GM21447 (cell line): ENCODE data around the gene SMDT1.
"Not testable (repeated sequence)": the region's sequence is repeated elsewhere in the genome, so short reads cannot be mapped to it uniquely, and the experiment has no call there.

Source experiments
- ATAC-seq: cut with Tn5 transposase; IDR thresholded peaks from one replicate; pipeline ENCODE4 v1.9.1; 2021; ENCODE audit not compliant: unreplicated experiment

Gene SMDT1

DNA sequence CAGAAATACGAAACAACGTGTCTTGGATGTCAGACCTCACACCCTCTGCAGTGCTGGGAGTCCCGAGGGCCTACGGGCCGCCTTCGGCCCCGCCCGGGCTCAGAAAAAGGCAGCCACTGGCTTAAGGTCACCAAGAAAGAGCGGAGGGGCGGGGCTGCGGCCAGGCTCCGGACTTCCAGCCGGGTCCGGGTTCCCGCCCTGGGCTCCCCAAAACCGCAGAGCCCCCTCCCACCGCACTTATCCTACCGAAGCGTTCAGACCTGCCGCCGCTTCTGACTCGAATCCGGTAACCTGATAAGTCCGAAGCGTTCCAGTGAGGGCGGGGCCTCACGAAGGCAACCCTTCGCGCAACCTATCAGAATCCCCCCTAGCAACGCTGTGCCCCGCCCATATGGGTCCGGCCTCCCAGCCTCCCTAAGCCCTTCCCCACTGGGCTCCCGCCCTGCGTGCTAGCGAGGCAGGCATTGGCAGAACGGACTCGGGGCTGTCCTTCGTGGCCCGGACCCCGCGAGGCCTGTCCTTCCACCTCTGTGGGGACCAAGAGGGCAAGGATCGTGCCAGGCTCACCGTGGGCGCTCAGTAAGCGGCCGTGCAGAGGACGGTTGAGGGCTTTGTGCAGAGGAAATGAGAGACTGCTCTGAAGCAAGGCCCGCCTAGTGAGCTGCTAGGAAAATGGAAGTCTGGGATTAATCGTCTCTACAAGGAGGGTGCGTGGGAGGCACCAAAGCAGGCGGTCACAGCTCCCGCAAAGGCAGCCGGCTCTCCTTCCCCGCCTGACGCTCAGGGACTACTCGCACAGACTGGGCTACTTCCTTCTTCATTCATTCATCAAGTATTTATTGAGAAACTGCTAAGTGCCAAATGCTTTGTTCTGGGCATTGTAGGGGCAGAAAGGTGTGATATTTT is 8.7 kb upstream of the SMDT1 start, which contains the start of gene NAGA:
TSS of gene NAGA (minus strand) at position 296 of the 906 bp plus-strand sequence. CDS start 515 bp downstream, outside the sequence.
- peak; percentile 89 for ATAC-seq

DNA sequence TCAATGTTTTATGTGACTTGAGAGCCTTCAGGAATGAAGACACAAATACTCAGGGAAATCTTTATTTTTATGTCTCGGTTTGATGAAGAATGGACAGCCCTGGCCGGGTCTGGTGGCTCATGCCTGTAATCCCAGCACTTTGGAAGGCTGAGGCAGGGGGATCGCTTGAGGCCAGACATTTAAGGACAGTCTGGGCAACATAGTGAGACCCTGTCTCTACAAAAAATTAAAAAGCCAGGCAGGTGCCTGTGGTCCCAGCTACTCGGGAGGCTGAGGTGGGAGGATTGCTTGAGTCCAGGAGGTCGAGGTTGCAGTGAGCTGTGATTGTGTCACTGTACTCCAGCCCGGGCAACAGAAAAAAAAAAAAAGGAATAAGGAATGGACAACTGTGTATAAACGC is 8.0 kb upstream of the SMDT1 start:
- ATAC-seq: not testable (repeated sequence)

- no peak for ATAC-seq
Observed at GRCh38 chr22:42072606-42073330, 6.7 kb upstream of the SMDT1 start.

DNA sequence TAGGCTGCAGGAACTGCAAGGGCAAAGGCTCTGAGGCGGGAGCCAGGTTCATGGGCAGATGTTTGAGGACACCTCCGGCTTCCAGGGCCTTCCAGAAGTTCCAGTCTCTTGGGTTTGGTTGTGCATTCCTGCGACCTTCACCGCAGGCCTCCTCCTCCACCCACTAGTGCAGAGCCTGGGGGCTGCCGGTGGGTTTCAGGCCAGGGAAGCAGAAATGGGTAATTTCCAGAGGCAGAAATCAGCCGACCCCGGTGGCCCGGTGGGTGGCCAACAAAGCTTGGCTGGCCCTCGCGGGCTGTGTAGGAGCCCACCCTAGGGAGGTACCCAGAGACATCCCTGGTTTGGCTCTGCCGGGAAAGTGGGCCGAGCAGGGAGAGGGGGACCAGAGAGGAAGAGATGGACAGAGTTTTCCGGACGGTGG is 5.9 kb upstream of the SMDT1 start:
- no peak for ATAC-seq

- ATAC-seq: no peak
Observed at GRCh38 chr22:42074132-42074811, 5.2 kb upstream of the SMDT1 start, which contains the start of gene PHETA2. PHETA2 (plus strand) TSS chr22:42074248; CDS start chr22:42077294, 3,046 bp downstream.

DNA sequence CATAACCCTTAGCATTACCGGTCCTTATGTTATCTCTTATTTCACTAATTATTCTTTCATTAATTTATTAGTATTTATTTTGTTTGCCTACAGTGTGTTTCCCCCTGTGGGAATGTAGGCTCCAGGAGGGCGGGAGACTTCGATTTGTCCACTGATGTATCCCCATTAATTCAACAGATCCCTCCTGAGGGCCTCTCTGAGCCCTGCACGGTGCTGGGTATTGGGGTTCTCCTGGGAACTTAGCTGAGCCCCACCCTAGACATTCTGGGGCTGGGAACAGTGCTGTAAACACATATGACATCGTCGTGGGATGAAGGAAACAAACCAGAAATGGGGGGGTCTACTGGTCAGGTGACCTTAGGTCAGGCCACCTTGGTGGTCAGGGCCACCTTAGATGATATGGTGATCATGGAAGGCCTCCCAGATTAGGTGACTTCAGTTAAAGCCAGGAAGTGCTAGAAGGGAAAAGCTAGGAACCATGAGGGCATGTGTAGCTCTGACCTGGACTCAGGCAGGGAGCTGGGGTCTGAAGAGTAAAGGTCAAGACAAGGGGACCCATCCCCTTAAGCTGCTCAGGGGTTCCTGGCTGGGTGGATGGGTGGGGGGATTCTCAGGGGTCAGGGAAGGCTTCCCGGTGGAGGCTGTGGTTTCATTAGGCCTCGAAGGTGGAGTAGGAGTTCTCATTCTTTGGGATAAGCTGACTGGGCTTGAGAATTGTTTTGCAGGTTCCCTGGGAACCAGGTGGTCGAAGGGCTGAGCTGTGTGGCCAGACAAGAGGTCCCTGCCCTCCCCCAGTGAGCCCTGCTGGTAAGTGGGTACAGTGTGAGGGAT is 4.4 kb upstream of the SMDT1 start:
- no peak for ATAC-seq

DNA sequence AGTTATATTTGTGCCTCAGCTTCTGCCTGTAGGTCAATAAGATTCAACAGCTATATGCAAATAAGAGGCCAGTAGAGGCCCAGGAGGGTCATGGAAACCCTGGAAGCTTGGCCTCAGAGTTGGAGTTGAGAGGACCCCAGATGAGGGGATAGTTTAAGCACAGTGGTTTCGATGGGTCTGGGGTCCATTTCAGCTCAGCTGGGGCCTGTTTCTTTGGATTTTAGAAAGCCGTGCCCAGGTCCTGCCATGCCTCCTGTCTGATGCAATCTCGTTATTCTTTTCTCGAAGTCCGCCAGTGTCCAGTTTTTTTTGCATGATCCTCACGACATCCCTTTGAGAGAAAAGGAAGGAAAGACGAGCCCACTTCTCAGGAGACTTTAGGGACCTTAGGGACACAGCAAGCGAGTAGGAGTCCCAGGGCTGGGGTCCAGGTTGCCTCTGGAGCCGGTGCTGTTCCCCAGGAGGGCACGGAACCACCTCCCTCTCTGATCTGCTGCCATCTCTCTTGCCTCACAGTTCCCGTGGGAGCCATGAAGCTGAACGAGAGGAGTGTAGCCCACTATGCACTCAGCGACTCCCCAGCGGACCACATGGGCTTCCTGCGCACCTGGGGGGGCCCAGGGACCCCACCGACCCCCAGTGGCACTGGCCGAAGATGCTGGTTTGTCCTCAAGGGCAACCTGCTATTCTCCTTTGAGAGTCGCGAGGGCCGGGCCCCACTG is 2.6 kb upstream of the SMDT1 start:
- ATAC-seq: no peak

GRCh38 chr22:42077486-42078125 is 1.9 kb upstream of the SMDT1 start:
- no peak for ATAC-seq

DNA sequence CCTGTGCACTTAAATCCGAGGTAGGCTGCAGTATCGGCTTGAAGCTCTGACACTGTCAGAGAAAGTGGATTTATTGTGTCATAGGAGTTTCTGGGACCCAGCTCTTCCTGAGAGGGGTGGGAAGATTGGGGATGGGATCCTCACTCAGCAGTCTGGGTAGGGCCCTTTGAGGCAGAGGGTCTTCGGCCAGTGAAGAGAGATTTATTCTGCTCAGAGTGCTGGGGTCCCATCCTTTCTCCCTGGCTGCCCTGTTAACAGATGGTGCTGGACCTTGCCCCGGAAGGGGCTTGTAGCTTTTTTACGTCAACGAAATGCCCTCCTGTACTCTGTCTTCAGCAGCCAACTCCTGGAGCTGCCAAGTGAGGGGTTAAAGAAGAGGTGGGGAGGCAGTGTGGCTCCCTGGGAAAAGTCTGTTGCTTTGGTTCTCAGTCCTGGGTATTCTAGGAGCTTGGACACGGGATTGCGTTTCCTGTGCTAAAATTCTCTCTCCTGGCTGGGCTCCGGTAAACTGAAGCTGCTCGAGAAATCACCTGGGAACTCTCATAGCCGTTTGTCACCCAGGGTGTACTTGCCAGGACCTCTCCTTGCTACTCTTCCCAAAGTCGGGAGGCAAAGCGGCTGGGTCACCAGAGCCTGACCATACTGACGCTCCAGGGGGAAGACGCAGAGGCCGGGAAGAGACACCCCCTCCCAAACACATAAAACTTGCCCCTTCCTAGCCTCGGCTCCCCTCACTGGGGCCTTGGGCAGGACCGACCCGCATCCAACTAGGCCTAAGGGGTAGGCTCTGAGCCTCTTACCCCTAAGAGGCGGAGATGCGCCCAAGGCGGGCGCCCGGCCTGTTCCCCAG is 806 bp upstream of the SMDT1 start:
- no peak for ATAC-seq

GRCh38 chr22:42080287-42080686 is 787 bp downstream of the SMDT1 start:
- no peak for ATAC-seq

DNA sequence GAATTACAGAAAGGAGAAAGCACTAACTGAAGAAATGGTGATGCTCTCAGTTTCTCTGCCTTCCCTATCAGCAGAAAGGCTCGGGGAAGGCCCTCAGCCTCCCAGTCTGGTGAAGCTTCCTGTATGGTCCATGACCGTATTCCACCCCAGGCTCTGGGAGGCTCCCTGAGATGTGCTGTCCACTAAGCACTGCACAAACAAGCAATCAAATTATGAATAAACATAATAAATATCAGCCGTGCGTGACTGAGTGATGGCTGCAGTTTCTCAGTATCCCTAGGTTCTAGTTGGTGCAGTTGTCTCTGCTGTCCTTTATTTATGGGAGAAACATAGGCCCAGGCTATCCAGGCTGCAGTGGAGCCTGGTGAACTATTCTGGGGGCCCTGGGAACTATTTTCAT is 3.6 kb downstream of the SMDT1 start:
- ATAC-seq: no peak

- no peak for ATAC-seq
Observed at GRCh38 chr22:42084874-42085273, 5.4 kb downstream of the SMDT1 start.

DNA sequence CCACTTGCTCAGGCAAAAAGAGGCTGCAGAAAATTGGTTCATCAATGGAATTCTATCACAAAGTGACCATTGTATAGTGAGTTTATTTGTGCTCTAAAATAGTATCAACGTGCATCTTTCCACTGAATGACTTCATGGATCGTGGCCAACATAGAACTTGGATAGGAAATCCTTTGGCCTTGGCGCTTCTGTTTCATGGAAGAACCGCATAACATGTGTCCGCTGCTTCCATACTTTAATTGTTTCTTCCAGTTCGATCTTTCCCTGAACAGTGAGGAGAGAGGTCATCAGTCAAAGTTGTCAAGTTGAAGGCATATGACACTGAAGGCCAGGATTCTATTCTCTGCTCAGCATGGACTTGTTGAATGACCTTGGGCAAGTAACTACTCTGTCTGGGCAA is 6.6 kb downstream of the SMDT1 start:
- no peak for ATAC-seq

GRCh38 chr22:42090596-42091454 is 11.3 kb downstream of the SMDT1 start, which contains the start of gene NDUFA6:
NDUFA6 (minus strand) TSS chr22:42090772; CDS start chr22:42090744, 28 bp downstream.
- peak; percentile 87 for ATAC-seq

DNA sequence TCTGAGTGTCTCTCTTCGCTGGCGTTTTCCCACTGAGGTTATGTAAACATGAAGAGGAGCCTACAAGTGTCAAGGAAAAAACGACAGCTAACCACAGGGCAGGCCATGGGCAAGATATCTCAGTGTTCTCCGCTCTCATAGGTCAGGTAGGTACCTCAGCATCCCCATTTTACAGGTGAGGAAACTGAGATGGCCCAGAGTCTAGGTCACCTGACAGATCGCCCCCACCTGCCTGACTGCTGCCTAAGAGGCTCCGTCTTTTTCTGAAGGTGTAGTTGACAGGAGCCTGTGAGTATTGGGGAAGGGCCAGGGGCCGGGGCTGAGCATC is 11.9 kb downstream of the SMDT1 start:
- no peak for ATAC-seq

- no peak for ATAC-seq
Observed at GRCh38 chr22:42101199-42101598, 21.7 kb downstream of the SMDT1 start.

DNA sequence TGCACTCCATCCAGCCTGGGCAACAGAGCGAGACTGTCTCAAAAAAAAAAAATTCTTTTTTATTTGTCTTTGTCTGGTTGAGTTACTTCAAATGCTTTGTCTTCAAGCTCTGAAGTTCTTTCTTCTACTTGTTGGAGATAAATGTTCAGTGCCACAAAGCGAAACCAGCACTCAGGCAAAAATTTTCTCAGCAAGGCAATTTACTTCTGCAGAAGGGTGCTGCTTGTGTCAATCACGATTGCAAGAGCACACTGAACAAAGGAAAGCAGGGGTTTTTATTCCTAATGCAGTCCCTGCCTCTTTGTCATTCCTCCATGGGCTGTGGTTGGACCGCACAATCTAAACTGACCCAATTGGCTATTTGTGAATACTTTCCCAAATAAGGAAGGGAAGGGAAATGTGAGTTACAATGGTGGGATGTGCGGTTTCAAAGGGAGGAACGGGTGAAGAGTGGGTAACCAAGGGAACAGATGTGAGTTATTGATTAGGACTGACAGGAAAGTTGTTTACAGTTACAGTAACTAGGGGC is 24.9 kb downstream of the SMDT1 start:
- not testable (repeated sequence) for ATAC-seq
